Measurements from ENCODE around the gene CDC25B. TPM values are rescaled to one million over a fixed set of nuclear protein-coding genes. Genes with fewer than 3 reads are reported as not detected.

CDC25B gene
- total RNA-seq, 4 donors from 2014 or later, result 11.7 to 44.3 (median 25.6) TPM

- TF ChIP-seq, protein P1, sequence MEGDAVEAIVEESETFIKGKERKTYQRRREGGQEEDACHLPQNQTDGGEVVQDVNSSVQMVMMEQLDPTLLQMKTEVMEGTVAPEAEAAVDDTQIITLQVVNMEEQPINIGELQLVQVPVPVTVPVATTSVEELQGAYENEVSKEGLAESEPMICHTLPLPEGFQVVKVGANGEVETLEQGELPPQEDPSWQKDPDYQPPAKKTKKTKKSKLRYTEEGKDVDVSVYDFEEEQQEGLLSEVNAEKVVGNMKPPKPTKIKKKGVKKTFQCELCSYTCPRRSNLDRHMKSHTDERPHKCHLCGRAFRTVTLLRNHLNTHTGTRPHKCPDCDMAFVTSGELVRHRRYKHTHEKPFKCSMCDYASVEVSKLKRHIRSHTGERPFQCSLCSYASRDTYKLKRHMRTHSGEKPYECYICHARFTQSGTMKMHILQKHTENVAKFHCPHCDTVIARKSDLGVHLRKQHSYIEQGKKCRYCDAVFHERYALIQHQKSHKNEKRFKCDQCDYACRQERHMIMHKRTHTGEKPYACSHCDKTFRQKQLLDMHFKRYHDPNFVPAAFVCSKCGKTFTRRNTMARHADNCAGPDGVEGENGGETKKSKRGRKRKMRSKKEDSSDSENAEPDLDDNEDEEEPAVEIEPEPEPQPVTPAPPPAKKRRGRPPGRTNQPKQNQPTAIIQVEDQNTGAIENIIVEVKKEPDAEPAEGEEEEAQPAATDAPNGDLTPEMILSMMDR (IDR thresholded peaks at IDR 0.05), result no peak
- ATAC-seq (ENCODE audit: low FRiP score) (peak; percentile 25), DNase-seq (ENCODE audit: low spot score) (no peak)
These were observed 44.3 kb upstream of the CDC25B start for GRCh38 chr20:3751675-3752385.

GRCh38 chr20:3752386-3752759 is 43.7 kb upstream of the CDC25B start:
- DNase-seq (ENCODE audit: low spot score) (no peak), ATAC-seq (ENCODE audit: low FRiP score) (no peak)
- TF ChIP-seq, protein P1 (IDR thresholded peaks at IDR 0.05), result no peak

- TF ChIP-seq, protein P1 (IDR thresholded peaks at IDR 0.05), result peak in 1 of 3 donors; percentile 75
- peak; percentile 46 for ATAC-seq (ENCODE audit: low FRiP score)
- DNase-seq (ENCODE audit: low spot score), result peak; percentile 73
These were observed 43.0 kb upstream of the CDC25B start for GRCh38 chr20:3753098-3753497.

- TF ChIP-seq, protein P1 (IDR thresholded peaks at IDR 0.05), result no peak
- DNase-seq (ENCODE audit: low spot score), result no peak
- no peak for ATAC-seq (ENCODE audit: low FRiP score)
These were observed 42.4 kb upstream of the CDC25B start for GRCh38 chr20:3753501-3754275.

- TF ChIP-seq, protein P1 (IDR thresholded peaks at IDR 0.05), result no peak
- ATAC-seq (ENCODE audit: low FRiP score) (no peak), DNase-seq (ENCODE audit: low spot score) (no peak)
These were observed 41.9 kb upstream of the CDC25B start for GRCh38 chr20:3754276-3754630.

DNA sequence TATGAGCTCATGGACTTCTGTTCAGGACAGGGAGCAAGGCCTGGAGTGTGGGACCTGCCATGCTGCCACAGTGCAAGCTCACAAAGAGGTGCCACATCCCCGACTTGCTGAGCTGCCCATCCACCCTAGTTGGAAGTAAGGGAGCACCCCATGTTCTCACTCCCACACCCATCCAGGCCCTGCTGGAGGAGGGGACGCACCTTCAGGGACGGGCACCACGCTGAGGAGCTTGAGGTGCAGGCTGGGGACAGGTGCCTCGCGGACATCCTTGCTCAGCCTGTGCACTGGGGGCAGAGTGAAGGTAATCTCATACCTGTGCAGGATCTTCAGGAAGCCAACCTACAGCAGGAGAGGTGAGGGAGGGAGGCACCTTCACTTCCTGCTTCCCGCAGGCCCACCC is 40.8 kb upstream of the CDC25B start:
- DNase-seq (ENCODE audit: low spot score) (no peak), ATAC-seq (ENCODE audit: low FRiP score) (no peak)
- TF ChIP-seq, protein P1 (IDR thresholded peaks at IDR 0.05), result no peak

Data from omental fat pad (tissue), 4 donors.